ENCODE results near the gene SRBD1.

The SRBD1 gene

GRCh38 chr2:45448217-45448616, 162.8 kb downstream of the SRBD1 start:
- Histone ChIP-seq H3K4me2 (ENCODE audit: low read depth, low read length) (no peak overlapping the region), H3K79me2 (ENCODE audit: low read length) (no peaks in the 10 kb centered on the region), H3K36me3 (replicated peaks; ENCODE audit: insufficient read depth, low read length) (no peaks in the 10 kb centered on the region), H3K27ac (ENCODE audit: low read length) (no peak overlapping the region), H3K9ac (ENCODE audit: low read length) (no peak overlapping the region), H2AFZ (ENCODE audit: low read length) (no peak overlapping the region), H4K20me1 (ENCODE audit: insufficient read depth, low read length) (no peaks in the 10 kb centered on the region), H3K27me3 (replicated peaks; ENCODE audit: insufficient read depth, low read length) (no peaks in the 10 kb centered on the region), H3K9me2 (replicated peaks; ENCODE audit: insufficient read depth, low read length) (no peaks in the 10 kb centered on the region), H3K4me1 (ENCODE audit: low read length) (peaks cover 11% of the 10 kb centered on the region), H3K4me3 (ENCODE audit: low read length) (no peak overlapping the region), H3F3A (ENCODE audit: insufficient read depth, low read length) (no peaks in the 10 kb centered on the region), H3K9me3 (replicated peaks; ENCODE audit: insufficient read depth, low read length) (no peaks in the 10 kb centered on the region)
- DNase-seq: no peak
- no peak for TF ChIP-seq CTCF (IDR thresholded peaks at IDR 0.05; ENCODE audit: low read length)
- no peak for TF ChIP-seq EZH2 (optimal IDR thresholded peaks at IDR 0.05; ENCODE audit: low read depth, low read length)
- TF ChIP-seq EZH2phosphoT487 (IDR thresholded peaks at IDR 0.05; ENCODE audit: low read length): no peak

DNA sequence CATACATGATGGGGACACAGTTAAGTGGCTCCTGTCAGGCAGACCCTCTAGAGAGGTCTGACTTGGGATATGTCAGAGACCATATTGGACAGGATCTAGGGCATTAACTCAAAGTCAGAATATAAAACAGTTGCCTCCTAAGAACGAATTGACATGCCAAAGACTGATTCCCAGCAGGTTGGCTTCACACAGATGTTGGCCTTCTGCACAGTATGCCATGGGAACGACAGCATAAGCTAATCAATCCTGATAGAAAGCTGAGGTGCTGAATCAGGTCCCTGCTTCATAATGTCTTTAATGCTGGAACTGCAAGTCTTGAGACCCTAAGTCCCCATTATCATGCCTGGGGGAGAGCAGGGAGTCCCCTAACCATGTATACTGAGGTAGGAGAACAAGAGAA, 165.1 kb downstream of the SRBD1 start:
- no peak overlapping the region for H3K4me2 ChIP-seq (ENCODE audit: low read depth, low read length)
- H3K27me3 ChIP-seq (replicated peaks; ENCODE audit: insufficient read depth, low read length): no peaks in the 10 kb centered on the region
- no peak for TF ChIP-seq EZH2 (optimal IDR thresholded peaks at IDR 0.05; ENCODE audit: low read depth, low read length)
- no peak for TF ChIP-seq CTCF (IDR thresholded peaks at IDR 0.05; ENCODE audit: low read length)
- TF ChIP-seq EZH2phosphoT487 (IDR thresholded peaks at IDR 0.05; ENCODE audit: low read length): no peak
- no peaks in the 10 kb centered on the region for H3K79me2 ChIP-seq (ENCODE audit: low read length)
- H2AFZ ChIP-seq (ENCODE audit: low read length): no peak overlapping the region
- no peak for DNase-seq
- H3K36me3 ChIP-seq (replicated peaks; ENCODE audit: insufficient read depth, low read length): no peaks in the 10 kb centered on the region
- no peaks in the 10 kb centered on the region for H3K9me3 ChIP-seq (replicated peaks; ENCODE audit: insufficient read depth, low read length)
- H4K20me1 ChIP-seq (ENCODE audit: insufficient read depth, low read length): no peaks in the 10 kb centered on the region
- peaks cover 33% of the 10 kb centered on the region for H3K4me1 ChIP-seq (ENCODE audit: low read length)
- no peak overlapping the region for H3K4me3 ChIP-seq (ENCODE audit: low read length)
- no peak overlapping the region for H3K9ac ChIP-seq (ENCODE audit: low read length)
- H3K27ac ChIP-seq (ENCODE audit: low read length): no peak overlapping the region
- peaks cover 20% of the 10 kb centered on the region for H3F3A ChIP-seq (ENCODE audit: insufficient read depth, low read length)
- H3K9me2 ChIP-seq (replicated peaks; ENCODE audit: insufficient read depth, low read length): no peaks in the 10 kb centered on the region

DNA sequence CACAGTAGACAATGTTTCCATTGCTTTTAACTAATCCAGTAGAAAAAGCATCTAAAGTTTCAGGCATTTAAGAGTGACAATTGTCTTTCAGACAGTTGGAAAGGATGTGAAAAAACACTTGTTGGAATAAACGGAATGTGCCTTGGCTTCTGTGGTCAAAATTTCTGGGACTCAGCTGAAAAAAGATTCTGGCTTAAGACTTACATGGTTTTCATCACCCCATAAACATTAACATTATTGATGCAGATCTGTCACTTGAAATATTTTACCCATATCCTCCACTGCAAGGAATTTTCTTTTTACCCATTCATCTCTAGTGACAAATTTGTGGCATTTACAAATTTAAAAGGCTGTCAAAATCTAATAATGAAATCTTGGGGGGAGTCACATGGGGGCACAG, 166.0 kb downstream of the SRBD1 start:
- TF ChIP-seq CTCF (IDR thresholded peaks at IDR 0.05; ENCODE audit: low read length) (no peak), EZH2phosphoT487 (IDR thresholded peaks at IDR 0.05; ENCODE audit: low read length) (no peak), EZH2 (optimal IDR thresholded peaks at IDR 0.05; ENCODE audit: low read depth, low read length) (no peak)
- Histone ChIP-seq H3K27ac (ENCODE audit: low read length) (no peak overlapping the region), H3F3A (ENCODE audit: insufficient read depth, low read length) (peaks cover 30% of the 10 kb centered on the region), H3K9ac (ENCODE audit: low read length) (no peak overlapping the region), H4K20me1 (ENCODE audit: insufficient read depth, low read length) (no peaks in the 10 kb centered on the region), H3K4me2 (ENCODE audit: low read depth, low read length) (no peak overlapping the region), H3K79me2 (ENCODE audit: low read length) (no peaks in the 10 kb centered on the region), H3K4me1 (ENCODE audit: low read length) (peaks cover 41% of the 10 kb centered on the region), H3K27me3 (replicated peaks; ENCODE audit: insufficient read depth, low read length) (no peaks in the 10 kb centered on the region), H3K9me2 (replicated peaks; ENCODE audit: insufficient read depth, low read length) (no peaks in the 10 kb centered on the region), H3K36me3 (replicated peaks; ENCODE audit: insufficient read depth, low read length) (no peaks in the 10 kb centered on the region), H3K4me3 (ENCODE audit: low read length) (no peak overlapping the region), H2AFZ (ENCODE audit: low read length) (no peak overlapping the region), H3K9me3 (replicated peaks; ENCODE audit: insufficient read depth, low read length) (no peaks in the 10 kb centered on the region)
- no peak for DNase-seq

Measured in MM.1S (cell line).